Endothelial cell of umbilical vein (primary cell): ENCODE data around the gene MTMR11. TPM values are rescaled to one million over a fixed set of nuclear protein-coding genes. Genes with fewer than 3 reads are reported as not detected.

Source experiments
- BruUV-seq: library from RNA; stranded (reverse); fragments of 400-500 nt; replicated peaks from 2 replicates; lab custom pipeline; 2021; lab: Mats Ljungman, UMichigan
- CTCF ChIA-PET: fragments of 300-600, 350-600 bp; sonication (Branson Sonifier 250); formaldehyde crosslinking; loops from one replicate; lab custom pipeline; 2021; ENCODE audit warnings: antibody characterized with exemption, inconsistent platforms; lab: Charles Lee
- POLR2A ChIA-PET: fragments of 300-600, 350-600 bp; sonication (Branson Sonifier 250); formaldehyde crosslinking; loops from one replicate; lab custom pipeline; 2021; ENCODE audit warnings: antibody characterized with exemption, inconsistent platforms; lab: Charles Lee
- DNase-seq: peaks from one replicate; pipeline ENCODE4 v3.0.0-alpha.2; 2011; ENCODE audit warnings: low read depth, low spot score
- FAIRE-seq: peaks from 2 replicates; lab custom pipeline; 2011; peaks lifted over from hg19 to GRCh38; lab: Jason Lieb, UNC
- H2AFZ ChIP-seq: 2 replicates; pipeline ENCODE4 v1.6.0; 2012; ENCODE audit warnings: low read depth, low read length, control low read depth, inconsistent platforms
- H3K27ac ChIP-seq: 2 replicates; pipeline ENCODE4 v1.5.1; 2011; ENCODE audit warnings: low read depth, mild to moderate bottlenecking, control low read depth, low read length, moderate library complexity; ENCODE audit not compliant: insufficient read depth
- H3K27me3 ChIP-seq, 2 experiments: 2 replicates each; pipeline versions ENCODE4 v1.6.0 to v1.6.1; 2011; ENCODE audit warnings: low read length in 2 of 2, mixed read lengths in 1 of 2; ENCODE audit not compliant: control insufficient read depth in 2 of 2, insufficient read depth in 2 of 2
- H3K36me3 ChIP-seq, 2 experiments: 2 replicates in 1 of 2; 3 replicates in 1 of 2; pipeline ENCODE4 v1.5.1; 2011; ENCODE audit warnings: low read length in 2 of 2, mild to moderate bottlenecking in 1 of 2, moderate library complexity in 1 of 2; ENCODE audit not compliant: control insufficient read depth in 2 of 2, insufficient read depth in 2 of 2; ENCODE audit errors: extremely low read depth in 1 of 2
- H3K4me1 ChIP-seq: 3 replicates; pipeline ENCODE4 v1.5.1; 2011; ENCODE audit warnings: mild to moderate bottlenecking, low read length; ENCODE audit not compliant: control insufficient read depth, insufficient read depth; ENCODE audit errors: extremely low read depth
- H3K4me2 ChIP-seq: 2 replicates; pipeline ENCODE4 v1.6.1; 2011; ENCODE audit warnings: low read length, control low read depth, mixed read lengths; ENCODE audit not compliant: insufficient read depth
- H3K4me3 ChIP-seq, 3 experiments: fragments of 200-600 bp in 1 of 3; sonication (generic), shearing (Covaris generic) in 1 of 3; replicated peaks in 1 of 3; 2 replicates each; pipeline ENCODE4 v1.5.1; 2011 to 2016; ENCODE audit warnings: control low read depth in 3 of 3, low read length in 3 of 3, mild to moderate bottlenecking in 2 of 3, inconsistent platforms in 1 of 3, low read depth in 1 of 3, moderate library complexity in 1 of 3; ENCODE audit not compliant: insufficient read depth in 1 of 3
- H3K79me2 ChIP-seq: 2 replicates; pipeline ENCODE4 v1.6.0; 2012; ENCODE audit warnings: low read length, inconsistent platforms; ENCODE audit not compliant: control insufficient read depth, insufficient read depth
- H3K9ac ChIP-seq: replicated peaks from 2 replicates; pipeline ENCODE3; 2011; ENCODE audit warnings: low read length, control low read depth; ENCODE audit not compliant: insufficient read depth; ENCODE audit errors: extremely low read depth
- H3K9me1 ChIP-seq: replicated peaks from 3 replicates; pipeline ENCODE4 v1.6.0; 2011; ENCODE audit warnings: mild to moderate bottlenecking, low read length; ENCODE audit not compliant: control insufficient read depth, insufficient read depth; ENCODE audit errors: extremely low read depth
- H3K9me3 ChIP-seq: replicated peaks from 2 replicates; pipeline ENCODE4 v1.5.1; 2012; ENCODE audit warnings: low read length, inconsistent platforms; ENCODE audit not compliant: control insufficient read depth, insufficient read depth
- H4K20me1 ChIP-seq: replicated peaks from 2 replicates; pipeline ENCODE3; 2011; ENCODE audit warnings: mild to moderate bottlenecking, low read length; ENCODE audit not compliant: control insufficient read depth, insufficient read depth; ENCODE audit errors: extremely low read depth
- EZH2 ChIP-seq: IDR thresholded peaks from 2 replicates; pipeline ENCODE4 v1.6.1; 2012; ENCODE audit warnings: borderline replicate concordance, low read depth, mild to moderate bottlenecking, moderate library complexity, low read length, inconsistent platforms; ENCODE audit not compliant: severe bottlenecking
- FOS ChIP-seq: IDR thresholded peaks from 2 replicates; pipeline ENCODE4 v1.6.1; 2011; ENCODE audit warnings: mild to moderate bottlenecking, low read length, moderate library complexity, borderline replicate concordance; ENCODE audit not compliant: insufficient read depth
- GATA2 ChIP-seq: IDR thresholded peaks from 2 replicates; pipeline ENCODE4 v1.7.0; 2011; ENCODE audit warnings: low read depth, mild to moderate bottlenecking, moderate library complexity, mixed read lengths, low read length; ENCODE audit not compliant: insufficient read length, insufficient read depth
- JUN ChIP-seq: IDR thresholded peaks from 2 replicates; pipeline ENCODE4 v1.6.1; 2011; ENCODE audit warnings: borderline replicate concordance, low read depth; ENCODE audit not compliant: insufficient read length, insufficient read depth
- MYC ChIP-seq: IDR thresholded peaks from one replicate; pipeline ENCODE4 v1.6.1; 2011; ENCODE audit warnings: mild to moderate bottlenecking, low read depth, low read length
- POLR2A ChIP-seq: IDR thresholded peaks from 2 replicates; pipeline ENCODE4 v1.6.1; 2012; ENCODE audit warnings: low read depth, mild to moderate bottlenecking, control low read depth, low read length
- POLR2AphosphoS5 ChIP-seq: IDR thresholded peaks from 2 replicates; pipeline ENCODE4 v1.6.1; 2012; ENCODE audit warnings: low read depth, mild to moderate bottlenecking, control low read depth, low read length, moderate library complexity; ENCODE audit not compliant: insufficient read depth
- dilution Hi-C: fragments of 300-500 bp; cut with MboI; formaldehyde crosslinking; loops from one replicate; pipeline ENCODE4 v1.15.0; 2019; ENCODE audit warnings: low sequenced_read_pairs; ENCODE audit not compliant: extremely low pct_ligation_motif_present
- intact Hi-C: fragments of 100-400 bp; cut with micrococcal nuclease; formaldehyde crosslinking; loops from one replicate; pipeline ENCODE4 v1.10.0; 2022
- polyA plus RNA-seq, 4 experiments: library from polyadenylated mRNA; depleted of rRNA in 3 of 4; stranded (reverse) in 3 of 4; unstranded in 1 of 4; fragments of >200 nt; gene quantifications; 2 replicates each; pipeline versions ENCODE4 v1.2.1 to v1.2.3, GENCODE V29; 2011 to 2012; ENCODE audit warnings: missing spikeins in 1 of 4
- total RNA-seq: library from RNA; stranded (reverse); gene quantifications from 2 replicates; pipeline ENCODE4 v1.2.3, GENCODE V29; 2021
- TF ChIP-seq, protein P1 (sequence below): IDR thresholded peaks from 2 replicates; pipeline ENCODE4 v1.6.1; 2011; ENCODE audit not compliant: insufficient read depth, insufficient read length
- TF ChIP-seq, protein P2 (sequence below), 2 donors: IDR thresholded peaks; 1 replicate in 1 of 2; 2 replicates in 1 of 2; pipeline ENCODE4 v1.5.1; 2011; ENCODE audit warnings: low read length in 2 of 2, mild to moderate bottlenecking in 2 of 2, moderate library complexity in 2 of 2, control low read depth in 1 of 2, inconsistent platforms in 1 of 2, low read depth in 1 of 2; ENCODE audit not compliant: insufficient read depth in 1 of 2; ENCODE audit errors: extremely low read depth in 1 of 2

Gene MTMR11
- total and polyA plus RNA-seq, 2 donors (not counting 3 experiments of a cell fraction or from before 2014, with no cell fraction given), result 7.8 to 14.4 TPM

DNA sequence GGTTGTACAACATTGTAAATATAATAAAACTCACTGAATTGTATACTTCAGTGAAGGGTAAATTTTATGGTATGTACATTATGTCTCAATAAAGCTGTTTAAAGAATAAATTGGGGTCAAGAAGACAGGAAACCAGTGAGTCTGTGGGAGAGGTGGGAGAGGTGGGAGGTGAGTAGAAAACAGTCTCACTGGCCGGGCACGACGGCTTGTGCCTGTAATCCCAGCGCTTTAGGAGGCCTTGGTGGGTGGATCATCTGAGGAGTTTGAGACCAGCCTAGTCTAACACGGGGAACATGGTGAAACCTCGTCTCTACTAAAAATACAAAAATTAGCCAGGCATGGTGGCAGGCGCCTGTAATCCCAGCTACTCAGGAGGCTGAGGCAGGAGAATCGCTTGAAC is 4.2 kb downstream of the MTMR11 start:
- H3K4me2 ChIP-seq, result no peak overlapping the region
- intact Hi-C loops, result no loop called here
- H3K36me3 ChIP-seq, result no peaks in the 10 kb centered on the region
- H3K9me1 ChIP-seq, result no peaks in the 10 kb centered on the region
- no TSS peak for BruUV-seq
- H3K4me1 ChIP-seq, result peaks cover 31% of the 10 kb centered on the region
- TF ChIP-seq POLR2A (no peak), POLR2AphosphoS5 (no peak), FOS (no peak), MYC (no peak), GATA2 (no peak), EZH2 (no peak), JUN (no peak)
- TF ChIP-seq, protein P1, sequence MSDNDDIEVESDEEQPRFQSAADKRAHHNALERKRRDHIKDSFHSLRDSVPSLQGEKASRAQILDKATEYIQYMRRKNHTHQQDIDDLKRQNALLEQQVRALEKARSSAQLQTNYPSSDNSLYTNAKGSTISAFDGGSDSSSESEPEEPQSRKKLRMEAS, result no peak
- TF ChIP-seq, protein P2, sequence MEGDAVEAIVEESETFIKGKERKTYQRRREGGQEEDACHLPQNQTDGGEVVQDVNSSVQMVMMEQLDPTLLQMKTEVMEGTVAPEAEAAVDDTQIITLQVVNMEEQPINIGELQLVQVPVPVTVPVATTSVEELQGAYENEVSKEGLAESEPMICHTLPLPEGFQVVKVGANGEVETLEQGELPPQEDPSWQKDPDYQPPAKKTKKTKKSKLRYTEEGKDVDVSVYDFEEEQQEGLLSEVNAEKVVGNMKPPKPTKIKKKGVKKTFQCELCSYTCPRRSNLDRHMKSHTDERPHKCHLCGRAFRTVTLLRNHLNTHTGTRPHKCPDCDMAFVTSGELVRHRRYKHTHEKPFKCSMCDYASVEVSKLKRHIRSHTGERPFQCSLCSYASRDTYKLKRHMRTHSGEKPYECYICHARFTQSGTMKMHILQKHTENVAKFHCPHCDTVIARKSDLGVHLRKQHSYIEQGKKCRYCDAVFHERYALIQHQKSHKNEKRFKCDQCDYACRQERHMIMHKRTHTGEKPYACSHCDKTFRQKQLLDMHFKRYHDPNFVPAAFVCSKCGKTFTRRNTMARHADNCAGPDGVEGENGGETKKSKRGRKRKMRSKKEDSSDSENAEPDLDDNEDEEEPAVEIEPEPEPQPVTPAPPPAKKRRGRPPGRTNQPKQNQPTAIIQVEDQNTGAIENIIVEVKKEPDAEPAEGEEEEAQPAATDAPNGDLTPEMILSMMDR (IDR thresholded peaks at IDR 0.05; ENCODE audit: extremely low read depth in 1 of 2, insufficient read depth in 1 of 2, low read depth in 1 of 2, low read length in 2 of 2), result no peak
- H3K9me3 ChIP-seq, result no peaks in the 10 kb centered on the region
- no peaks in the 10 kb centered on the region for H3K79me2 ChIP-seq
- ChIA-PET CTCF (interaction anchor here (1.6 kb wide), 1 partner anchor 9 kb away, joined by 5 read pairs; no protein-coding TSS in a partner anchor), POLR2A (no interaction called here)
- H3K9ac ChIP-seq, result no peak overlapping the region
- no peak overlapping the region for H2AFZ ChIP-seq
- no peak overlapping the region for H3K27ac ChIP-seq
- FAIRE-seq, result no peak
- no peak overlapping the region for H3K4me3 ChIP-seq
- no peaks in the 10 kb centered on the region for H3K27me3 ChIP-seq
- dilution Hi-C loops, result no loop called here
- H4K20me1 ChIP-seq, result no peaks in the 10 kb centered on the region
- DNase-seq, result no peak
